ENCODE results near the gene CDH20. TPM values are rescaled to one million over a fixed set of nuclear protein-coding genes. Genes with fewer than 3 reads are reported as not detected.

Gene CDH20
- total RNA-seq, 4 donors from 2014 or later = 1.4 to 17.7 (median 5.1) TPM; not detected in 1

- TF ChIP-seq CTCF (IDR thresholded peaks at IDR 0.05; ENCODE audit: low read depth) = no peak
These were observed 131.4 kb downstream of the CDH20 start for GRCh38 chr18:61464551-61465142.

- no peak for TF ChIP-seq CTCF (IDR thresholded peaks at IDR 0.05; ENCODE audit: low read depth)
These were observed 133.5 kb downstream of the CDH20 start for GRCh38 chr18:61466736-61467135.

GRCh38 chr18:61470031-61470674, 136.9 kb downstream of the CDH20 start:
- TF ChIP-seq CTCF (IDR thresholded peaks at IDR 0.05; ENCODE audit: low read depth) = no peak

- no peak for TF ChIP-seq CTCF (IDR thresholded peaks at IDR 0.05; ENCODE audit: low read depth)
These were observed 138.3 kb downstream of the CDH20 start for GRCh38 chr18:61471541-61471940.

- TF ChIP-seq CTCF (IDR thresholded peaks at IDR 0.05; ENCODE audit: low read depth) = no peak
These were observed 138.7 kb downstream of the CDH20 start for GRCh38 chr18:61471942-61472341.

- no peak for TF ChIP-seq CTCF (IDR thresholded peaks at IDR 0.05; ENCODE audit: low read depth)
These were observed 141.1 kb downstream of the CDH20 start for GRCh38 chr18:61474341-61474740.

- no peak for TF ChIP-seq CTCF (IDR thresholded peaks at IDR 0.05; ENCODE audit: low read depth)
These were observed 141.7 kb downstream of the CDH20 start for GRCh38 chr18:61474918-61475317.

All from subcutaneous adipose tissue (tissue), 4 donors.